Tongue (tissue), 2 donors: ENCODE results near the gene SLC9A6. TPM values are rescaled to one million over a fixed set of nuclear protein-coding genes. Genes with fewer than 3 reads are reported as not detected.

Experiments used
- DNase-seq: peaks from one replicate; pipeline ENCODE4 v3.0.0-alpha.2; 2015
- total RNA-seq: library from RNA; depleted of rRNA; stranded (reverse); fragments of >200 nt; gene quantifications from one replicate; pipeline ENCODE4 v1.2.3, GENCODE V29; 2014

SLC9A6 gene
- total RNA-seq: 17.2 TPM

DNA sequence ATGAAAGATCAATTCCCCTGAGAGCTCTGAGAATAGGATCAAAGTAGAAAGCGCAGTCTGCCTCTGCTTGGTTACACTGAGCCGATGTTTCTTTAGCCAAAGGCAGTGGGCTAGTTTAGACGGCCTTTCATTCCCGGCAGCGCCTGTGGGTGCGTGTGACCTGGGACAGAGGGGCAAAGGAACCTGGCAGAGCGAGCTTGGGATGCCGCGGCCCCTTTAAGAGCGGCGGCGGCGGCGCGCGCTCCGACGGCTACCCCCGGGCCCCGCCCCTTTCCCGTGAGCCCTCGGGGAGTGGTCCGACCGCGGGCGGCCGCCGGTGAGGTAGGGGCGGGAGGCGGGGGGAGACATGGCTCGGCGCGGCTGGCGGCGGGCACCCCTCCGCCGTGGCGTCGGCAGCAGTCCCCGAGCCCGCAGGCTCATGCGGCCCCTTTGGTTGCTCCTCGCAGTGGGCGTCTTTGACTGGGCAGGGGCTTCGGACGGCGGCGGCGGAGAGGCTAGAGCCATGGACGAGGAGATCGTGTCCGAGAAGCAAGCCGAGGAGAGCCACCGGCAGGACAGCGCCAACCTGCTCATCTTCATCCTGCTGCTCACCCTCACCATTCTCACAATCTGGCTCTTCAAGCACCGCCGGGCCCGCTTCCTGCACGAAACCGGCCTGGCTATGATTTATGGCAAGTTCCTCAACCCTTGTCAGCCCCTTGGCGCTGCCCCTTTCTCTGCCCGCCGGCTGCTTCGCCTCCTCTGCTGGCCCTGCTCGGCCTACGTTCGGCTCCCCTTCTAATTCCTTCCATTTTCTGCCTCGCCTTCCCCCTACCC, at the start of gene SLC9A6:
Gene SLC9A6 (plus strand): TSS at position 279 of the 816 bp plus-strand sequence. CDS start 224 bp downstream, at position 503.
- DNase-seq: peak; percentile 84

DNA sequence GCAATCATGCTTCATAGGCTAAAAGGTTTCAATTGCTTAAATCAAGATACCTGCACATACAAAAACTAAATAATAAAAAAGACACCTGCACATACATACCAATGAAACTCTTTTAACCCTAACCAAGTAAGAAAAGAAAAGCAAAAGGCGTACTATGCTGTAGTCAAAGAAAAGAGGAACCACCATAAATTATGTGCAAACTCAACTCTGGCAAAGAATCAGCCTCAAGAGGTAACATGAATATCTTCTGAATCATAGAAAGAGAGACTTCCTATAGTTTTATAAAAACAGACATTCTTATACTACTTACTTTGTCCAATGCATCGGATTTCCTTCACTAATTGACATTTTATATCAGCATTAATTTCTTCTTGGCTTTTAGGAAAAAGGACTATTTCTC, 40.7 kb upstream of the SLC9A6 start:
- no peak for DNase-seq

DNA sequence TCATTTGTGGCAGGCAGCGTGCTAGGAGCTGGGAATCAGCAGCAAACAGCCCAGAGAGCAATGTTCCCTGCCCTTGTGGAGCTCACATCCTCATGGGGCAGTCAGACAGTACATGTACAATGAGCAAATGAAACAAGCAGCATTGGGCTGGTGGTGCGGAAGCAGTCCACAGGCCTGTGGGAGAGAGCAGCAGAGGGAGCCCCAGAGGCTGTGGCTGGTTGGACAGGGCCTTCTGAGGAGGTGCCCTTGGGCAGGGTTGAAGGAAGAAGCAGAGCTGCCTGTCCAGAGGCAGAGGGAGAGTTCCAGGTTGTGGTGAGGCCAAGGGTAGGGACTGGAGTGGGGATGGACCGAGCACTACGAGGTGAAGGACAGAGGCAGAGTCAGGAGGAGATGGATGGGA, 33.9 kb upstream of the SLC9A6 start:
- no peak for DNase-seq

- DNase-seq: peak; percentile 24
Observed at GRCh38 chrX:135973025-135973547, 12.1 kb upstream of the SLC9A6 start.

GRCh38 chrX:135973548-135974278, 11.5 kb upstream of the SLC9A6 start, which contains the start of gene MMGT1:
TSS of gene MMGT1 (minus strand) at chrX:135973988. CDS start at chrX:135973675, 313 bp downstream.
- peak; percentile 92 for DNase-seq

- peak; percentile 89 for DNase-seq
Observed at GRCh38 chrX:135974279-135974856, 10.9 kb upstream of the SLC9A6 start.

DNA sequence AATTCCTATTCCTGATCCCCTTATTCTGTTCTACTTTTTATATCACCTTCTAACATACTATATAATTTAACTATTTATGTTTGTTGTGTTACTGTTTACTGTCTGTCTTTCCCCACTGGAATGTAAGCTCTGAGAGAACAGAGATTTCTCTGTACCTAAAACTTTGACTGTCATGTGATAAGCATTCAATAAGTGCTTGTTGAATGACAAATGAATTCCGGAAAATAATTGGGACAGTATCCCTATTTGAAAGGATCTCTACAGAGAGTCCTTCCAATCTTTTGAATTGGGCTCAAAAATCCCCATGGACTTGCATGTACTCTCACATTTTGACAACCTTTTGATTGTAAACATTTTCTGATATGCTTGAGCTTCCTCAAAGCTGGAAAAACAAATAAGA, 9.8 kb upstream of the SLC9A6 start:
- DNase-seq: no peak

DNA sequence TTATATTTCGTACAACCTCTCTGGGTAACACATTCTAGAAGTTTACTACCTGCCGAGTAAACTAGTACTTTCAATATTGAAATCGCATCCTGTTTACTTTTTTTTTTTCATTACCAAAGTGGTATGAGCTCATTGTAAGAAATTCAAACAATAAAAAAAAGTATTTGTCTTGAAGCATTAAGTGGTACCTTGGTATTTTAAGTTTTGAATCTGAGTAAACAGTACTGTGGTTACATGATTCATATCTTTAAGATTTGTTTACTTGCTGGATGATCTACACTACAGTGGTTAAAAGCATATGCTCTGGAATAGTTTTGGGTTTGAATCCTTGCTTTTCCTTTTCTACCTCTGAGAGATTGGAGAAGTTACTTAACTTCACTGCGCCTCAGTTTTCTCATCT, 7.6 kb upstream of the SLC9A6 start:
- DNase-seq: no peak

- DNase-seq: no peak
Observed at GRCh38 chrX:135981010-135981409, 4.2 kb upstream of the SLC9A6 start.

DNA sequence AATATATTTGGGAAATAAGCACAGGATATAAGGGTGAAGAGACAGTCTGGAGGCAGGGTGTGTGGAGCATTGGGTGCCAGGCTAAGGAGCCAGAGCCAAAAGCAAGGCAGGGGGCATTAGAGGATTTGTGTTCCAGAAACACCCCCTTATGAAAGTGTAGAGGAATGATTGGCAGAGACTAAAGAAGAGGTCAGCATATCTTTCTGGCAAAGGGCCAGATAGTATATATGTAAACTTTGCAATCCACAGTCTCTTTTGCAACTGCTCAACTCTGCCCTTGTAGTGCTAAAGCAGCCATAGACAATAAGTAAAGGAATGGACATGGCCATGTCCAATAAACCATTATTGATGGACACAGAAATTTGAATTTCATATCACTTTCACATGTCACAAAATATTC, 3.6 kb upstream of the SLC9A6 start:
- no peak for DNase-seq

DNA sequence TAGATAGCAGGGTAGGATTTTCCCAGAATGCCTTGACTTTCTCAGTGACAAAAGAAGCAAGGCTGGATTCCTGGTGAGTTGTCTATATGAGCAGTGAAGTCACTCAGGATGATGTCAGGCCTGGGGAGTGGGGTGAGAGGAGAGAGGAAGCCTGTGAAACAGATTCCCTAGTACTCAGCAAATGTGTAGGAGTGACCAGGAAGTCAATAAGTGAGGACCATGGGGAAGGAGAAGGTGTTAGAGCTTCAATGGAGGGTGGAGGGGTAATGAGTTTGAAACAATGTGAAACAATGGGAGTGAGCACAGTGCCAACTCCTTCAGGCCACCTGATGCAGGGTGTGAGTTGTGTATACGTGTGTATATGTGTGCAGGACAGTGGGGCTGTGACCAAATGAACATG, 2.4 kb upstream of the SLC9A6 start:
- DNase-seq: no peak

DNA sequence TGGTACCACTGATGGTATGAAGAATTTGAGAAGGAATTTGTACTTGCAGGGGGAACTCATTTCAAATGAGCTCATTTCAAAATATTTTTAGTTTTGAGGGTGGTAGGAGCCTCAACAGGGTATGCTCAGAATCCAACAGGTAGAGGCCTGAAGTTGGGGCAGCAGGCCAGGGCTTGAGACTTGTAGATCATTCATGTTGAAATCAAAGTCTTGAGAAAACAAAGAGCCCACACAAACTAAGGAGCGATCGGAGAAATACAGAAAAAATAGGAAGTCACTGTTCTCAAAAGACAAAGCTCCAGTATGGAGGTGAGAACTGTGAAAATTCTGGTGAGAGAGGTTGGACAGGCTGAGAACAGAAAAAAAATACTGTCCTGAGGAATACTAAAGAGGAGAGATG, 979 bp upstream of the SLC9A6 start:
- DNase-seq: no peak

GRCh38 chrX:135984791-135985156, 461 bp upstream of the SLC9A6 start:
- no peak for DNase-seq

DNA sequence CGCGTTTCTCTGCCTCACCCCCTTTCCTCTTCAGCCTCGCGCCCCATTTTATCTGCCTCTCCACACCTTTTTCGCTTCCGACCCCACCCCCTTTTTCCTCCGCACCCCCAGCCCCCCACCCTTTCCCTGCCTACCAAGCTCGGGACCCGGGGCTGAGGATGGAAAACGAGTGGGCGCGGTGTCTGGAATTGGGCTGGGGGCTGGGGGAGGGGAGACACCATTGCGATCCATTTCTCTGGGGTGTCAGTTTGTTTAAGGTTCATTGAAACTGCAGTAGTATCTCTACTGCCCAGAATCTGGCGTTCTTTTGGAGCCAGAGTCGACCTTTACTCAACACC, 707 bp downstream of the SLC9A6 start:
- DNase-seq: peak; percentile 2

DNA sequence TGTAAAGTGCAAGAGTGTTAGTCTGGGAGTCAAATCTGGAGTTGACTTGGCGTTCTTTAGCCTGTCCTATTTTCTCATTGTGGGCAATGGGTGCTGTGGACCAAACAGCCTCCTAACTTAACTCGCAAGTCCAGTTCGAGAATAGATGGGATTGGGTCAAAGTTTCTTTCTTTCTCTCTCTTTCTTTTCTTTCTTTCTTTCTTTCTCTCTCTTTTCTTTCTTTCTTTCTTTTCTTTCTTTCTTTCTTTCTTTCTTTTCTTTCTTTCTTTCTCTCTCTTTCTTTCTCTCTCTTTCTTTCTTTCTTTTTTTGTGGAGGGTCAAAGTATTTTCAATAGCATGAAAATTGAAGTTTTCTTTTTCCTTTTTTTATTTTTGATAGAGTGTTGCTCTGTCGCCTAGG, 3.0 kb downstream of the SLC9A6 start:
- no peak for DNase-seq

GRCh38 chrX:136015016-136015415, 29.8 kb downstream of the SLC9A6 start:
- DNase-seq: no peak

- no peak for DNase-seq
Observed at GRCh38 chrX:136016881-136017280, 31.6 kb downstream of the SLC9A6 start.

DNA sequence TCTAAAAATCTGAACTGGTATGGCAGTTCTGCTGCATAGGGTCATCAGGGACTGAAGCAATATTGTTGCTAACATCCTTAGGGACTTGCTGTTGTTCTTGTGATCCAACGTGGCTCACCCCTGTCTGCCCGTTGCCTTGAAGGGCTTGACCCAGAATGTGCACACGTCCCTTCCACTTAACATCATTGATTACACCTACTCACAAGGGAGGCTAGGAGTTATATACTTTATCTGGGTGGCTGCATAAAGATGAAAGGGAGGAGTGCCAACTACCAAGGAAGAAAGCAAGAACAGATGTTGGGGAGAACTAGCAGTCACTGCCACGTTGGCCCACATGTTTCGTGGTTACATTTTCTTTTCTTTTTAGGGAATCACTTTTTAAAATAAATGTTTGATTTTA, 34.0 kb downstream of the SLC9A6 start:
- DNase-seq: no peak

DNA sequence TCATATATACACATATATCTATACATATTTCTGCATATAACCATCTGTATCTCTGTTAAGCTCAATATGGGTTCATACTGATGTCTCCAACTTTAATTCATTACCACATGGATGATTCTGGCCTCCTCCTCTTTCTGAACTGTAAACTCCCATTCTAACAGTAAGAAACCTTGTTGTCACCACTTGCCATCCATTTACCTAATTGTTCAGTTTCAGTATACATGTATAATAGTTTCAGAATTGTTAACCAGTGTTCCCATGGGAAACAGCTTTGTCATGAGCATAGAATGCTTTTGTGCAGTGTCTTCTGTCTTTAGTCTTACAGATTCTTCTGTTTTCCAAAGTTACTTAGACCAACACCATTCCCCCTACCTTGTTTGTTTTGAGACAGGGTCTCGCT, 35.9 kb downstream of the SLC9A6 start:
- no peak for DNase-seq

GRCh38 chrX:136021903-136022302, 36.7 kb downstream of the SLC9A6 start:
- no peak for DNase-seq

GRCh38 chrX:136025091-136025490, 39.9 kb downstream of the SLC9A6 start:
- no peak for DNase-seq

DNA sequence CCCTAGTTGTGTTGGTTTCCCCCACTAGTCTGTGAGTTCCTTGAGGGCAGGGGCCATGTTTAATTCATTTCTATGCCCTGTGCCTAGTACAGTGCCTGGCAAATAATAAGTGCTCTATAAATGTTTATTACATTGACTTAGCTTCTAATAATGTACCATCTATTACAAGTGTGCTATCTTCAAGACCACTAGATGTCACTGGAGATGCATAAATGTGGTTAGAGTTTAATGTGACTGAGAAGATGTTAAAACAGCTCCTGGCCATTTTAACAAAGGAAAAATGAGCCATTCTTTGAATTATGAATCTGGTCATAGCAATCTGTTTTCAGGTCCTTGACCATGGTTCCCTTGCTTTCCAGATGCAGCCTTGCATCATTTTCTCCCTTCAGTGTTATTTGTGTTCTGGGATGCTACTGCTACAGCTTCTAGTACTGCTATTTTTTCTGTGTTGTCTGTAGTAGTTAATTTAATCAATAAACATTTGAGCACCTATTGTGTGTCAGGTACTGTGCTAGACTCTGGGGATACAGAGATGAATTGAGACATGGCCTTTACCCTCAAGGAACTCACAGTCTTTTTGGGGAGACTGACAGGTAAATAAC, 43.2 kb downstream of the SLC9A6 start:
- DNase-seq: peak; percentile 74

DNA sequence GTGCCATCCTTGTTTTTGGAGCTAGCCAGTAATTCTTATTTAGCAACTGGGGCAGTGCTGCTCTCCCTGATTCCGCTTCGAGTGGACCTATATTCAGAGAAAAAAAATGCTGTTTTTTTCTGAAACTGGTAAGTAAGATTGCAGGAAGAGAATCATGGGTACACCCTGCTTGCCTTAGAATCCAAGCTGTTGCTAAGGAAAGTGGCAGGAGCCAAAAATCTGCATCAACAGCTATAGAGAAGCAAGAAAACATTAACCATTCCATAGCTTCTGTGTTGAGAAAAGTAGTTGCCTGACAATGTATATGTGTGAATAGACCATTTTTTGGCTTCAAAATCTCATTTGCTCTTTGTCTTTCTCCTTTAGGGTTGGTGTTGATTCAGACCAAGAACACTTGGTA, 44.5 kb downstream of the SLC9A6 start:
- DNase-seq: peak; percentile 3
